Fibroblast of lung (primary cell): ENCODE data around the gene MYH2. TPM values are rescaled to one million over a fixed set of nuclear protein-coding genes. Genes with fewer than 3 reads are reported as not detected.

Experiments
- DNase-seq, 2 donors: peaks; one replicate each; pipeline versions ENCODE4 v3.0.0 to v3.0.0-alpha.2; 2010; ENCODE audit warnings: low read depth in 2 of 2
- H2AFZ ChIP-seq: 2 replicates; pipeline ENCODE4 v1.5.1; 2012; ENCODE audit warnings: low read length, control low read depth, inconsistent platforms
- H3K27ac ChIP-seq: 2 replicates; pipeline ENCODE4 v1.5.1; 2011; ENCODE audit warnings: low read length, control low read depth; ENCODE audit not compliant: insufficient read depth
- H3K27me3 ChIP-seq: 2 replicates; pipeline ENCODE4 v1.5.1; 2011; ENCODE audit warnings: mild to moderate bottlenecking, low read length; ENCODE audit not compliant: control insufficient read depth, insufficient read depth
- H3K36me3 ChIP-seq: 2 replicates; pipeline ENCODE4 v1.5.1; 2011; ENCODE audit warnings: low read length; ENCODE audit not compliant: control insufficient read depth, insufficient read depth
- H3K4me1 ChIP-seq: 2 replicates; pipeline ENCODE4 v1.5.1; 2011; ENCODE audit warnings: low read length; ENCODE audit not compliant: control insufficient read depth, insufficient read depth; ENCODE audit errors: extremely low read depth
- H3K4me2 ChIP-seq: 2 replicates; pipeline ENCODE4 v1.5.1; 2011; ENCODE audit warnings: low read length, control low read depth; ENCODE audit not compliant: insufficient read depth; ENCODE audit errors: extremely low read depth
- H3K4me3 ChIP-seq, 4 experiments: fragments of 200-600 bp in 1 of 4; sonication (generic) in 1 of 4; replicated peaks in 1 of 4; 2 replicates each; pipeline ENCODE4 v1.5.1; 2011 to 2016; ENCODE audit warnings: low read length in 4 of 4, low read depth in 3 of 4, mild to moderate bottlenecking in 3 of 4, control low read depth in 2 of 4, inconsistent platforms in 1 of 4, mixed read lengths in 1 of 4; ENCODE audit not compliant: insufficient read depth in 1 of 4; ENCODE audit errors: control extremely low read depth in 1 of 4
- H3K79me2 ChIP-seq: 2 replicates; pipeline ENCODE4 v1.5.1; 2012; ENCODE audit warnings: mild to moderate bottlenecking, low read length, inconsistent platforms; ENCODE audit not compliant: control insufficient read depth, insufficient read depth
- H3K9ac ChIP-seq: 2 replicates; pipeline ENCODE4 v1.5.1; 2011; ENCODE audit warnings: mild to moderate bottlenecking, low read length, control low read depth; ENCODE audit not compliant: insufficient read depth
- H3K9me3 ChIP-seq: 2 replicates; pipeline ENCODE4 v1.5.1; 2012; ENCODE audit warnings: low read depth, low read length; ENCODE audit not compliant: control insufficient read depth, insufficient read depth
- H4K20me1 ChIP-seq: 2 replicates; pipeline ENCODE4 v1.5.1; 2011; ENCODE audit warnings: low read length; ENCODE audit not compliant: control insufficient read depth, insufficient read depth; ENCODE audit errors: extremely low read depth
- EZH2 ChIP-seq: IDR thresholded peaks from 2 replicates; pipeline ENCODE4 v1.5.1; 2012; ENCODE audit warnings: low read length, control low read depth, mild to moderate bottlenecking; ENCODE audit errors: missing control alignments
- polyA plus RNA-seq, 2 donors: library from polyadenylated mRNA; depleted of rRNA in 1 of 2; stranded (reverse) in 1 of 2; unstranded in 1 of 2; fragments of >200 nt; gene quantifications; 2 replicates each; pipeline ENCODE4 v1.2.1, GENCODE V29; 2011 to 2012; ENCODE audit warnings: missing spikeins in 1 of 2
- total RNA-seq: library from RNA; depleted of rRNA; stranded (reverse); fragments of >200 nt; gene quantifications from 2 replicates; pipeline ENCODE4 v1.2.1, GENCODE V29; 2014
- TF ChIP-seq, protein P1 (sequence below), 2 donors: IDR thresholded peaks in 1 of 2; conservative IDR thresholded peaks in 1 of 2; 1 replicate in 1 of 2; 2 replicates in 1 of 2; pipeline ENCODE4 v1.5.1; 2011 to 2012; ENCODE audit warnings: low read length in 2 of 2, control low read depth in 1 of 2, inconsistent platforms in 1 of 2, low read depth in 1 of 2, mild to moderate bottlenecking in 1 of 2

MYH2 gene
- total and polyA plus RNA-seq, 2 donors (not counting 1 experiment from before 2014, with no cell fraction given): not detected

GRCh38 chr17:10574324-10574723 is 24.9 kb upstream of the MYH2 start:
- DNase-seq: no peak

GRCh38 chr17:10563991-10564660 is 14.7 kb upstream of the MYH2 start:
- Histone ChIP-seq H2AFZ (no peak overlapping the region), H3K36me3 (no peaks in the 10 kb centered on the region), H4K20me1 (no peaks in the 10 kb centered on the region), H3K4me1 (no peaks in the 10 kb centered on the region), H3K79me2 (no peaks in the 10 kb centered on the region), H3K4me2 (no peak overlapping the region), H3K9me3 (no peaks in the 10 kb centered on the region), H3K9ac (no peak overlapping the region), H3K27ac (no peak overlapping the region), H3K27me3 (no peaks in the 10 kb centered on the region), H3K4me3 (no peak overlapping the region)
- no peak for TF ChIP-seq EZH2
- TF ChIP-seq, protein P1, sequence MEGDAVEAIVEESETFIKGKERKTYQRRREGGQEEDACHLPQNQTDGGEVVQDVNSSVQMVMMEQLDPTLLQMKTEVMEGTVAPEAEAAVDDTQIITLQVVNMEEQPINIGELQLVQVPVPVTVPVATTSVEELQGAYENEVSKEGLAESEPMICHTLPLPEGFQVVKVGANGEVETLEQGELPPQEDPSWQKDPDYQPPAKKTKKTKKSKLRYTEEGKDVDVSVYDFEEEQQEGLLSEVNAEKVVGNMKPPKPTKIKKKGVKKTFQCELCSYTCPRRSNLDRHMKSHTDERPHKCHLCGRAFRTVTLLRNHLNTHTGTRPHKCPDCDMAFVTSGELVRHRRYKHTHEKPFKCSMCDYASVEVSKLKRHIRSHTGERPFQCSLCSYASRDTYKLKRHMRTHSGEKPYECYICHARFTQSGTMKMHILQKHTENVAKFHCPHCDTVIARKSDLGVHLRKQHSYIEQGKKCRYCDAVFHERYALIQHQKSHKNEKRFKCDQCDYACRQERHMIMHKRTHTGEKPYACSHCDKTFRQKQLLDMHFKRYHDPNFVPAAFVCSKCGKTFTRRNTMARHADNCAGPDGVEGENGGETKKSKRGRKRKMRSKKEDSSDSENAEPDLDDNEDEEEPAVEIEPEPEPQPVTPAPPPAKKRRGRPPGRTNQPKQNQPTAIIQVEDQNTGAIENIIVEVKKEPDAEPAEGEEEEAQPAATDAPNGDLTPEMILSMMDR (conservative IDR thresholded peaks at IDR 0.05 in 1 of 2, IDR thresholded peaks at IDR 0.05 in 1 of 2; ENCODE audit: low read depth in 1 of 2, low read length in 2 of 2): no peak
- no peak for DNase-seq

More at GRCh38 chr17:10574324-10574723, 24.9 kb upstream of the MYH2 start:
- H3K4me3 ChIP-seq: no peak overlapping the region
- no peaks in the 10 kb centered on the region for H3K79me2 ChIP-seq
- TF ChIP-seq, protein P1 (conservative IDR thresholded peaks at IDR 0.05 in 1 of 2, IDR thresholded peaks at IDR 0.05 in 1 of 2; ENCODE audit: low read depth in 1 of 2, low read length in 2 of 2): no peak
- no peak for TF ChIP-seq EZH2
- H3K9ac ChIP-seq: no peak overlapping the region
- H3K4me2 ChIP-seq: no peak overlapping the region
- no peaks in the 10 kb centered on the region for H3K9me3 ChIP-seq
- H3K36me3 ChIP-seq: no peaks in the 10 kb centered on the region
- no peaks in the 10 kb centered on the region for H3K4me1 ChIP-seq
- no peaks in the 10 kb centered on the region for H4K20me1 ChIP-seq
- no peak overlapping the region for H2AFZ ChIP-seq
- no peak overlapping the region for H3K27ac ChIP-seq
- H3K27me3 ChIP-seq: no peaks in the 10 kb centered on the region

DNA sequence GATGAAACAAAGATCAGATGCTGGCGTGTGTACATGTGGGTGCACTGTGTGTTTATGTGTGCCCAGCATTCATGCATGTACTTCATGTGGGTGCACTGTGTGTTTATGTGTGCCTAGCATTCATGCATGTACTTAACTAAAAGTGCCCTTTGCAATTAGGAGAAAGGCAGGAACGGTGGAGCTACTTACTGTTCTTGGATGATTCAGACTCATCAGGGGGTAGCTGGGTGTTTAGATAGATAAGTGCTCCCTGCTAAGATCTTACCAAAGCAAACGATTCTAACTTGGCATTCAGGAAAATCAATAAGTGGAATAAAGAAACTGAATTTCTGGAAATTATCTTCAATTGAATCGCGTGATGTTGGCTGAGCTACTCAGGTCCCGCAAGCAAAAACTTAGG is 8.6 kb upstream of the MYH2 start:
- DNase-seq: no peak
- H3K9ac ChIP-seq: no peak overlapping the region
- no peaks in the 10 kb centered on the region for H4K20me1 ChIP-seq
- no peaks in the 10 kb centered on the region for H3K27me3 ChIP-seq
- TF ChIP-seq, protein P1 (conservative IDR thresholded peaks at IDR 0.05 in 1 of 2, IDR thresholded peaks at IDR 0.05 in 1 of 2; ENCODE audit: low read depth in 1 of 2, low read length in 2 of 2): no peak
- no peak for TF ChIP-seq EZH2
- H3K4me1 ChIP-seq: no peaks in the 10 kb centered on the region
- no peaks in the 10 kb centered on the region for H3K79me2 ChIP-seq
- H3K4me3 ChIP-seq: no peak overlapping the region
- no peak overlapping the region for H2AFZ ChIP-seq
- no peaks in the 10 kb centered on the region for H3K9me3 ChIP-seq
- no peak overlapping the region for H3K4me2 ChIP-seq
- no peak overlapping the region for H3K27ac ChIP-seq
- no peaks in the 10 kb centered on the region for H3K36me3 ChIP-seq
